22Rv1 (cell line): ENCODE measurements around the gene PPIP5K2.

Experiments
- ZFX ChIP-seq: fragments of 450-650 bp; IDR thresholded peaks from 2 replicates; pipeline ENCODE4 v1.6.1; 2017; ENCODE audit warnings: antibody characterized with exemption, borderline replicate concordance
- TF ChIP-seq, protein P1 (sequence below): fragments of 450-650 bp; IDR thresholded peaks from 2 replicates; pipeline ENCODE4 v1.5.1; 2017; ENCODE audit warnings: mild to moderate bottlenecking

DNA sequence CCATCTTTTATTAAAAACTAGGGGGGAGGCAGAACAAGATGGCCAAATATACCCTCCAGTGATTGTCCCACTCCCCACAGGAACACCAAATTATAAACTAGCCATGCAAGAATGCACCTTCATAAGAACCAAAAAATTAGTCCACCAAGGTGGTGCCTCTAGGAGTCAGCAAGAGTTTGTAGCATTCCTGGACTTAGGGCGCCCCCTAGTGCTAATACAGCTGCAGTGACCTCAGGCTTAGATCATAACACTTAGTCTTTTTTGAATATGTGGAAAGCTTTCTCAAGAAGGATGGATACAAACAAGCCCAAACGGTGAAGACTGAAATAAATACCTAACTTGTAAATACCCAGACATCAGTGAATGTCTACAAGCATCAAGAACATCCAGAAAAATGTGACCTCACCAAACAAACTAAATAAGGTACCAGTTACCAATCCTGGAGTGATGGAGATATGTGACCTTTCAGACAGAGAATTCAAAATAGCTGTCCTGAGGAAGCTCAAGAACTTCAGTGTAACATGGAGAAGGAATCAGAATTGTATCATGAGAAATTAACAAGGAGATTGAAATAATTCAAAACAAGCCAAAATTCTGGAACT, 19.3 kb downstream of the PPIP5K2 start:
- TF ChIP-seq, protein P1, sequence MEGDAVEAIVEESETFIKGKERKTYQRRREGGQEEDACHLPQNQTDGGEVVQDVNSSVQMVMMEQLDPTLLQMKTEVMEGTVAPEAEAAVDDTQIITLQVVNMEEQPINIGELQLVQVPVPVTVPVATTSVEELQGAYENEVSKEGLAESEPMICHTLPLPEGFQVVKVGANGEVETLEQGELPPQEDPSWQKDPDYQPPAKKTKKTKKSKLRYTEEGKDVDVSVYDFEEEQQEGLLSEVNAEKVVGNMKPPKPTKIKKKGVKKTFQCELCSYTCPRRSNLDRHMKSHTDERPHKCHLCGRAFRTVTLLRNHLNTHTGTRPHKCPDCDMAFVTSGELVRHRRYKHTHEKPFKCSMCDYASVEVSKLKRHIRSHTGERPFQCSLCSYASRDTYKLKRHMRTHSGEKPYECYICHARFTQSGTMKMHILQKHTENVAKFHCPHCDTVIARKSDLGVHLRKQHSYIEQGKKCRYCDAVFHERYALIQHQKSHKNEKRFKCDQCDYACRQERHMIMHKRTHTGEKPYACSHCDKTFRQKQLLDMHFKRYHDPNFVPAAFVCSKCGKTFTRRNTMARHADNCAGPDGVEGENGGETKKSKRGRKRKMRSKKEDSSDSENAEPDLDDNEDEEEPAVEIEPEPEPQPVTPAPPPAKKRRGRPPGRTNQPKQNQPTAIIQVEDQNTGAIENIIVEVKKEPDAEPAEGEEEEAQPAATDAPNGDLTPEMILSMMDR: peak; percentile 88
- TF ChIP-seq ZFX: no peak
